ENCODE data around the gene MPIG6B.

- TF ChIP-seq REST (IDR thresholded peaks at IDR 0.05) (no peak), CTCF (IDR thresholded peaks at IDR 0.05; ENCODE audit: low read depth, low read length, missing input control) (no peak), RXRA (IDR thresholded peaks at IDR 0.05) (no peak), ATF3 (IDR thresholded peaks at IDR 0.05) (no peak), MAX (IDR thresholded peaks at IDR 0.05) (no peak), RAD21 (IDR thresholded peaks at IDR 0.05) (no peak), GABPA (IDR thresholded peaks at IDR 0.05 in 1 of 2, conservative IDR thresholded peaks at IDR 0.05 in 1 of 2) (no peak), SP1 (IDR thresholded peaks at IDR 0.05) (no peak), YY1 (IDR thresholded peaks at IDR 0.05) (no peak)
These were observed 4.2 kb upstream of the MPIG6B start for GRCh38 chr6:31719001-31719400.
